Fibroblast of lung (primary cell): ENCODE data around the gene ALOX12B.

Experiments
- EZH2 ChIP-seq: IDR thresholded peaks from 2 replicates; pipeline ENCODE4 v1.5.1; 2012; ENCODE audit warnings: low read length, control low read depth, mild to moderate bottlenecking; ENCODE audit errors: missing control alignments
- TF ChIP-seq, protein P1 (sequence below), 2 donors: IDR thresholded peaks in 1 of 2; conservative IDR thresholded peaks in 1 of 2; 1 replicate in 1 of 2; 2 replicates in 1 of 2; pipeline ENCODE4 v1.5.1; 2011 to 2012; ENCODE audit warnings: low read length in 2 of 2, control low read depth in 1 of 2, inconsistent platforms in 1 of 2, low read depth in 1 of 2, mild to moderate bottlenecking in 1 of 2

DNA sequence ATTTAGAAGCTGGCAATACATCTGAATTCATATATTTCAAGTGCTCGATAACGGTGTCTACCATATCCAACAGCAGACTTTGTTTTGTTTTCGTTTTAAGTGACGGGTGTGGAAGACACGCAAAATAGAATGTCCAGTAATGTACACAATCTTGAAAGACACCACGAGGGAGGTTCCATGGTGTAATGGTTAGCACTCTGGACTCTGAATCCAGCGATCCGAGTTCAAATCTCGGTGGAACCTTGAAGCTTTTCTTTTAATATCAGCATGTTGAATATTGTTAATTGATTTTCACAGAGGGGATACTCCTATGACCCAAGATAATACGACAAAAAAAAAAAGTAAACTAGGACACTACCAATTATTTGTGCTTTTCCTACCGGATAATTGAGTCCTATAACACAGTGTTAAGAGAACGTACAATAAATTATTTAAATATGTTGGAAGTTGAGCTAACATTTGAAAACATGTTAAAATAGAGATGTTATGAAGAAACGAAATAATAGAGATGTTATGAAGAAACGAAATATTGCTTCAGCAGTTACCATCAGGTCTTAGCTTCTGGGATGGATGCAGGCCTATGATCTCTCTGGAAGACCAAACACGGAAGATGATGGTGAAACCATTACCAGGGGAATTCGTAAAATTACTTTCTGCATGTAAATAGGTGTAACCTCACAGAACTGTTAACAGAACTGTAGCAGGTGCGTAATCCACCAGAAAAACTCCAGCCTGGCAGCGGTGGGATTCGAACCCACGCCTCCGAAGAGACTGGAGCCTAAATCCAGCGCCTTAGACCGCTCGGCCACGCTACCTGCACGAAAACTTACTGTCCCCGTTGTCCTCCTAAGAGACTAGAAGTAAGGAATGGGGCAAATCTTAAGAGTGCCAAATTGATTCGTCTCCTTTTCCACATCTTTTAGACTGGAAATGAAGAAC lies 32.3 kb upstream of the ALOX12B start:
- TF ChIP-seq, protein P1, sequence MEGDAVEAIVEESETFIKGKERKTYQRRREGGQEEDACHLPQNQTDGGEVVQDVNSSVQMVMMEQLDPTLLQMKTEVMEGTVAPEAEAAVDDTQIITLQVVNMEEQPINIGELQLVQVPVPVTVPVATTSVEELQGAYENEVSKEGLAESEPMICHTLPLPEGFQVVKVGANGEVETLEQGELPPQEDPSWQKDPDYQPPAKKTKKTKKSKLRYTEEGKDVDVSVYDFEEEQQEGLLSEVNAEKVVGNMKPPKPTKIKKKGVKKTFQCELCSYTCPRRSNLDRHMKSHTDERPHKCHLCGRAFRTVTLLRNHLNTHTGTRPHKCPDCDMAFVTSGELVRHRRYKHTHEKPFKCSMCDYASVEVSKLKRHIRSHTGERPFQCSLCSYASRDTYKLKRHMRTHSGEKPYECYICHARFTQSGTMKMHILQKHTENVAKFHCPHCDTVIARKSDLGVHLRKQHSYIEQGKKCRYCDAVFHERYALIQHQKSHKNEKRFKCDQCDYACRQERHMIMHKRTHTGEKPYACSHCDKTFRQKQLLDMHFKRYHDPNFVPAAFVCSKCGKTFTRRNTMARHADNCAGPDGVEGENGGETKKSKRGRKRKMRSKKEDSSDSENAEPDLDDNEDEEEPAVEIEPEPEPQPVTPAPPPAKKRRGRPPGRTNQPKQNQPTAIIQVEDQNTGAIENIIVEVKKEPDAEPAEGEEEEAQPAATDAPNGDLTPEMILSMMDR (conservative IDR thresholded peaks at IDR 0.05 in 1 of 2, IDR thresholded peaks at IDR 0.05 in 1 of 2; ENCODE audit: low read depth in 1 of 2, low read length in 2 of 2) = no peak
- TF ChIP-seq EZH2 = no peak
